Kidney glomerular epithelial cell (primary cell): ENCODE results near the gene CLDN5.
"Not testable (repeated sequence)": the region's sequence is repeated elsewhere in the genome, so short reads cannot be mapped to it uniquely, and the experiment has no call there.

Source experiments
- DNase-seq: peaks from one replicate; lab custom pipeline; 2025; lab: John Stamatoyannopoulos, UW

The CLDN5 gene

DNA sequence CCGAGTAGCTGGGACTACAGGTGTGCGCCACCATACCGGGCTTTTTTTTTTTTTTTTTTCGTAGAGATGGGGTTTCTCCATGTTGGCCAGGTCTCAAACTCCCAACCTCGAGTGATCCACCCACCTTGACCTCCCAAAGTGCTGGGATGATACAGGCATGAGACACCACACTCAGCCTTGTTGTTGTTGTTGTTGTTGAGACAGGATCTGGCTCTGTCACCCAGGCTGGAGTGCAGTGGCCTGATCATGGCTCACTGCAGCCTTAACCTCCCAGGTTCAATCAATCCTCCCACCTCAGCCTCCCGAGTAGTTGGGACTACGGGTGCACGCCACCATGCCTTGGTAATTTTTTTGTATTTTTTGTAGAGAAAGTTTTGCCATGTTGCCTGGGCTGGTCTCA, 23.4 kb upstream of the CLDN5 start:
- no peak for DNase-seq

DNA sequence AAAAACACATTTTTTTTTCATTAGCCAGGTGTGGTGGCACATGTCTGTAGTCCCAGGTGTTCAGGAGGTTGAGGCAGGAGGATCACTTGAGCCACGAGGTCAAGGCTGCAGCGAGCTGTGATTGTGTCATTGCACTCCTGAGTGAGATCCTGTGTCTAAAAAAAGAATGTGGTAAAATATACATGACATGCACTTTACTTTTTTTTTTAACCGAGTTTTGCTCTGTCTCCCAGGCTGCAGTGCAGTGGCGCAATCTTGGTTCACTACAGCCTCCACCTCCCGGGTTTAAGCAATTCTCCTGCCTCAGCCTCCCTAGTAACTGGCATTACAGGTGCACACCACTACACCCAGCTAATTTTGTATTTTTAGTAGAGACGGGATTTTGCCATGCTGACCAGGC, 22.5 kb upstream of the CLDN5 start:
- no peak for DNase-seq

DNA sequence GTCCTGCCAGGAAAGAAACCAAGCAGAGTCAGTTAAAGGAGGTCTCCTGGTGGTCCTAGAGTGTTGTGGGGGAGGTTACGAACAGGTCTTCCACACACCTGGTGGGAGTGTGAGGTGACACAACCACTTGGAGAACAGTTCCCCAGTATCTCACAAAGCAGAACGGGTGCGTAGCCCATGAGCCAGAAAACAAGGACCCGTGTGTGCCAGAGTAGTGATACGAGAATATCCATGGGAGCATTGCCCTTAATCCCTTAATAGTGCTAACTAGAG, 21.7 kb upstream of the CLDN5 start:
- no peak for DNase-seq

DNA sequence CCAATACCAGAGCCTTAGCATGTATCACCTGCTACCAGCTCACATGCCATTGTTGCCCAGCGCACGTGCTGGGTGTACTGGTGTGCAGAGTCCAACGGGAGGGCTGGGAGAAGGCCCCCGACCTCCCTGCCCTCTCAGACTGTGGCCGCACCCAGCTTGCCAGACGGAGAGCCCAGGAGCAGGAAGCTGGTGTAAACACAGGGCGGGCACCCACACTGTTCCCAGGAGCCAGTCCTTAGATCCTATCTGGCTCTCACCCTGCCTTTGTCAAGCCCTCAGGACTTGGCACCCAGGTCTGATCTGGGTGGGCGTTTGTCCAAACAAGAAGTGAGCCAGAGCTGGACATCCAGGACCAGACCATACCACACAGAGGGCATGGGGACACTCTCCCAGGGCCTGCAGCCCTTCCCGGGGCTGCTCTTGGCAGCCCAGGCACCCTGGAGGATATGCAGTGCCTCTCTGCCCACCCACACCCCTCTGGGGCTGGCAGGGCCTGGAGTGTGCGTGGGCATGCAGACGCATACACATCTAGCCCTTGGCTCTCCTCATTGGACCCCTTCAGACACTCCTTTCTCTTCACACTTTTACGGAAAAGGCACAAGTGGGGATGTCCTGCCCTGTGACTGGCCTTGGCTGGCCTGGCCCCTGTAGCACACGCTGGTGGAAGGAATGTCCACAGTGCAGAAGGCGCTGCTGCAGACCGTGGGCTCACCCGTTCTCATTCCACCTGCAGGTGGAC, 19.9 kb upstream of the CLDN5 start:
- DNase-seq: no peak

DNA sequence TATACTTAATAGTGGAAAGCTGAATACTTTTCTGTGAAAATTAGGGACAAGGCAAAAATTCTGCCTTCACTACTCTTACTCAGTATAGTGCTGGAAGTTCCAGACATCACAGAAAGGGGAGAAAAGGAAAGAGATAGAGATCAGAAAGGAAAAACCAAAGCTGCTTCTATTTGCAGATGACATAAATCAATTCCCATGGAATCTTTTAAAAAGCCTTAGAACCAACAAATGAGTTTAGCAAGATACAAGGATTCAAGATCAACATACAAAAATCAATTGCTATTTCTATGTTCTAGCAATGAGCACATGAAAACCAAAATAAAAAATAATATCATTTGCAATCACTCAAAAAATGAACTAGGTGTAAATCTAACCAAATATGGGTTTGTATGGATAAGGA, 16.2 kb upstream of the CLDN5 start:
- no peak for DNase-seq

DNA sequence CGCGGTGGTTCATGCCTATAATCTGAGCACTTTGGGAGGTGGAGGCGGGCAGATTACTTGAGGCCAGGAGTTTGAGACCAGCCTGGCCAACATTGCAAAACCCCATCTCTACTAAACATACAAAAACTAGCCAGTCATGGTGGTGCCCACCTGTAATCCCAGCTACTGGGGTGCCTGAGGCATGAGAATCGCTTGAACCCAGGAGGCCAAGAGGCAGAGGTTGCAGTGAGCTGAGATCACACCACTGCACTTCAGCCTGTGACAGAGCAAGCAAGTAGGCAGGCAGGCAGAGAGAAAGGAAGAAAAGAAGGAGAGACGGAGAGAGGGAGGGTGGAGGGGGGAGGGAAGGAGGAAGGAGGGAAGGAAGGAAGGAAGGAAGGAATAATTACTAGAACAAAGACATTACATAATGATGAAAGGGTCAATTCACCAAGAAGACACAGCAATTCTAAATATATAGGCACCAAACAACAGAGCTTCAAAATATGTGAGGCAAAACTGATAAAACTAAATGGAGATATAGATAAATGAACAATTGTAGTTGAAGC, 13.8 kb upstream of the CLDN5 start:
- no peak for DNase-seq

DNA sequence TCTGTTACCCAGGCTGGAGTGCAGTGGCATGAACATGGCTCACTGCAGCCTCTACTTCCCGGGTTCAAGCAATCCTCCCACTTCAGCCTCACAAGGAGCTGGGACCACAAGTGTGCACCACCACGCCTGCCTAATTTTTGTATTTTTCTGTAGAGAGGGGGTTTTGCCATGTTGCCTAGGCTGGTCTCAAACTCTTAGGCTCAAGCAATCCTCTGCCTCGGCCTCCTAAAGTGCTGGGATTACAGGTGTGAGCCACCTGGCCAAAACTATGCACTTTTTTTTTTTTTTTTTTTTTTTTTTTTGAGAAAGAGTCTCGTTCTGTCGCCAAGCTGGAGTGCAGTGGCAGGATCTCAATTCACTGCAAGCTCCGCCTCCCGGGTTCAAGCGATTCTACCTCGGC, 12.4 kb upstream of the CLDN5 start:
- no peak for DNase-seq

DNA sequence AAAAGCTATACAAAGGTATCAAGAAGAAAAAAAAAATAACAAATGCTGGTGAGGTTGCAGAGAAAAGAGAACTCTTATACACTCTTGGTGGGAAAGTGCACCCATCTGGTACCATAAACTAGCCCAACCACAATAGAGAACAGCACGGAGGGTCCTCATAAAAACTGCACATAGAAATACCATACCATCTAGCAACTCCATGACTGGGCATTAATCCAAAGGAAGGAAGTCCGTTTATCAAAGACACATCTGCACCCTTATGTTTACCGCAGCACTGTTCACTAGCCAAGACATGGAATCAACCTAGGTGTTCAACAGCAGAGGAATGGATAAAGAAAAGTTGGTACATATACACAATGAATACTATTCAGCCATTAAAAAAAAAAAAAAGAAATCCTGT, 10.8 kb upstream of the CLDN5 start:
- DNase-seq: no peak

DNA sequence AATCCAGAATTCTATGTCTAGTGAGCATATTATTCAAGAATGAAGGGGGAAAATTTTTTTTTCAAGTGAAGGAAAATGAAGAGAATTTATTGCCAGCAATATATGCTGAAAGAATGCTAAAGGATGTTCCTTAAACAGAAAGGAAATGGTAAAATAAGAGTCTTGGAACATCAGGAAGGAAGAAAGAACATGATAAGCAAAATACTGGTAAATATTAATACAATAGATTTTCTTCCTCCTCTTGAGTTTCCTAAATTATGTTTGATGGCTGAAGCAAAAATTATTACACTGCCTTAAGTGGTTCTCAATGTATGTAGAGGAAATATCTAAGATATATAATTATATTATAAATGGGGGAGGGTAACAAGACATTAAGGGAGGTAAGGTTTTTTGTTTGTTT, 9.6 kb upstream of the CLDN5 start:
- DNase-seq: no peak

DNA sequence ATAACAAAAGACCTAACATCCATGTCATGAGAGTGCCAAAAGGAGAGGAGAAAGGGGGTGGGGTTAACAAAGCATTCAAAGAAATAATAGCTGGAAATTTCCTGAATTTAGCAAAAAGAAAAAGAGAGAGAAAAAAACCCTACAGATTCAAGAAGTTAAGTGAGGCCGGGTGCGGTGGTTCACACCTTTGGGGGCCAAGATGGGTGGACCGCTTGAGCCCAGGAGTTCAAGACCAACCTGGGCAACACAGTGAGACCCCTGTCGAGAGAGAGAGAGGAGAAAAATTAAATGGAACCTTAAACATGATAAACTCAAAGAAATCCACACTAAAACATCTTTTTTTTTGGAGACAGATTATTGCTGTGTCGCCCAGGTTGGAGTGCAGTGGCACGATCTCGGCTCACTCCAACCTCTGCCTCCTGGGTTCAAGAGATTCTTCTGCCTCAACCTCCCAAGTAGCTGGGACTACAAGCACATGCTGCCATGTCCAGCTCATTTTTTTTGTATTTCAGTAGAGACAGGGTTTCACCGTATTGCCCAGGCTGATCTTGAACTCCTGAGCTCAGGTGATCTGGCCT, 8.9 kb upstream of the CLDN5 start:
- DNase-seq: no peak

DNA sequence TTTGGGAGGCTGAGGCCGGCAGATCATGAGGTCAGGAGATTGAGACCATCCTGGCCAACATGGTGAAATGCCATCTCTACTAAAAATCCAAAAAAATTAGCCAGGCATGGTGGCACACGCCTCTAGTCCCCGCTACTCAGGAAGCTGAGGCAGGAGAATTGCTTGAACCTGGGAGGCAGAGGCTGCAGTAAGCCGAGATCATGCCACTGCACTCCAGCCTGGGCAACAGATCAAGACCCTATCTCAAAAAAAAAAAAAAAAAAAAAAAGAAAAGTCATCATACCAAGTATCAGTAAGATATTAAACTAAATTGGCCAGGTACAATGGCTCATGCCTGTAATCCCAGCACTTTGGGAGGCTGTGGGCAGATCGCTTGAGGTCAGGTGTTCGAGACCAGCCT, 7.1 kb upstream of the CLDN5 start:
- not testable (repeated sequence) for DNase-seq

DNA sequence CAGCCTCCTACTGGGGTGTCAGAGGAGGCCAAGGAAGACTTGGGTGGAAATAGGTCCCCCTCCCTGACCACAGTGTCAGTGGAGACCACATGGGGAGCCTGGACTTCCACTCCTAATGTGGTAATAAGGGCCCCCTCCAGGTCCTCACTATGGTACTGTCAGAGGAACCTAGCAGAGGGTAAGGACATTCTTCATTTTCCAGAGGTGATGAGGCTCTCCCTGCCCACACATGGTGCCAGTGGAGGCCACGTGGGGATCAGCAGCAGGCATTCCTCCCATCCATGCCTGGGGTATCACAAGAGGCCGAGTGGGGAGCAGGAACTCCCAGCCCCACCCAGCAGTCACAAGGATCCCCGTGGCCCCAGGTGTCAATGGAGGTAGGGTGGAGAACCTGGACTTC, 6.5 kb upstream of the CLDN5 start:
- no peak for DNase-seq

DNA sequence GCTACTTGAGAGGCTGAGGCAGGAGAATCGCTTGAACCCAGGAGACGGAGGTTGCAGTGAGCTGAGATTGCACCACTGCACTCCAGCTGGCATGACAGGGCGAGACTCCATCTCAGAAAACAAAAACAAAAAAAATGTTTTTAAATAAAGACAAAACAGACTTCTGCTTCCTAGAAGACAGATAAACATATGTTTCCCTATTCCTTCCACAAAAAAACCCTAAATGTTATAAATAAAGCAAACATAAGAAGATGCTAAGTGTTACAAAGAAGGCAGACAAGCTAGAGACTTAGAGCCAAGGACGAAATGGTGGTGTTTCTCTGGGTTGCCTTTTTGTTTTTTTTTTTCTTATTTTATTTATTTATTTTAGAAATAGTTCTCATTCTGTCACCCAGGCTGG, 5.6 kb upstream of the CLDN5 start:
- no peak for DNase-seq

DNA sequence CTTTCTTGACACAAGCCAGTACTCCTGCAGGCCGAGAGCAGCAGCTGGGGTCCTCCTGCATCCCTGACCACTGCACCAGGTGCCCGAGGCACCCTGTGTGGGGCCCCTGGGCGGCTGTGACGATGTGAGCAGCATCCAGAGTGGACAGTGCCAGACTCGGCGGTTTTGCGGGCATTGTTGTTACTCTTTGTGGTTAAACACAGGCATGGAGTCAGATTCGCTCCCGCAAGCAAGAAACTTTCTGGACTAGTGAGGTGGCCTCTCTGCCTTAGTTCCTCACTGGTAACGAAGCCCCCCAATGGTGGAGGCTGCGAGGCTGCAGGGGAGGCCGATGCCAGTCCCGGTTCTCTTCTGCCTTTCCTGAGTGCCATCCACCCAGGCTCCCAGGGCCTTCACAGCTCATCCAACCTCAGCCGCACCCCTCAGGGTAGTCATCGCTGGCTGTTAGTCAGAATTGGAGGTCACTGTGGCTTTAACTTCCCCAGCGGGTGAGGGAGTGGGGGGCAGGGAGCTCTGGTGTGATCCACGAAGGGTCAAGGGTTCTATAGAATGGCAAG, 3.7 kb upstream of the CLDN5 start:
- DNase-seq: no peak

DNA sequence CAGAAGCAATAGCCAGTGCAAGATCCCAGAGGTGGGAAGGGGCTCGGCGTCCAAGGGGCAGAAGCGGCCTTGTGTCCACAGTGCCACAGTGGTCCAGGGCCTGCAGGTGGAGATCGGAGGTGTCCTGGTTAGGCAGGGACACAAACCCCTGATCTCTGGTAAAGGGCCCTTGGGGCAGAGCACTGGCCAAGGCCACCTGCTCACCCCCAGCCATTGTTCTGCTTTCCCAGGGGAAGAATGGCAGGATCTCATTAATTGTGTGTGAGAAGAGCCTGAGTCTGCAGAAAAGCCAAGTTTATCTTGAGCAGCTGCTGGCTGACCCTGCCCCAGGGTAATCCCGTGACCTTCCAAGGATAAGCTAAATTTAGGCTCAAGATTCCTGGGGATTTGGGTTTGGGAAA, 3.1 kb upstream of the CLDN5 start:
- DNase-seq: no peak

DNA sequence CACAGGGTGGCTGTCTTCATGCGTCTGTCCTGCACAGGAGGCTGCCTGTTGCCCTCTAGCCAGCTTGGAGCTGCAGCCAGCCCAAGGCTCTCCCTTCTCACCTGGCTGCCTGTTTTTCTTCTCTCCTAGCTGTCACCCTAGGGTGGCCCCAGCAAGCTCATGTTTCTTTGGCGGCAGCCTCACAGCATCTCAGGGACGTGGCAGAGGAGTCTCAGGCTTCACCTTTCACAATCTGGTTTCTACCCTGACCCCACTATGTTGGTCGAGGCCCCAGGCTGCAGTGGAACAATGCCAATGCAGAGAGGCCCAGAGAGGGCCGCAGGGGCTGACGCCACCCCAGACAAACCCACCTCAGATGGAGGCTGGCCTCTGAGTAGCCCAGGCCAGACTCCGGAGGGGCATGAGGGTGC, 2.5 kb upstream of the CLDN5 start:
- DNase-seq: no peak

DNA sequence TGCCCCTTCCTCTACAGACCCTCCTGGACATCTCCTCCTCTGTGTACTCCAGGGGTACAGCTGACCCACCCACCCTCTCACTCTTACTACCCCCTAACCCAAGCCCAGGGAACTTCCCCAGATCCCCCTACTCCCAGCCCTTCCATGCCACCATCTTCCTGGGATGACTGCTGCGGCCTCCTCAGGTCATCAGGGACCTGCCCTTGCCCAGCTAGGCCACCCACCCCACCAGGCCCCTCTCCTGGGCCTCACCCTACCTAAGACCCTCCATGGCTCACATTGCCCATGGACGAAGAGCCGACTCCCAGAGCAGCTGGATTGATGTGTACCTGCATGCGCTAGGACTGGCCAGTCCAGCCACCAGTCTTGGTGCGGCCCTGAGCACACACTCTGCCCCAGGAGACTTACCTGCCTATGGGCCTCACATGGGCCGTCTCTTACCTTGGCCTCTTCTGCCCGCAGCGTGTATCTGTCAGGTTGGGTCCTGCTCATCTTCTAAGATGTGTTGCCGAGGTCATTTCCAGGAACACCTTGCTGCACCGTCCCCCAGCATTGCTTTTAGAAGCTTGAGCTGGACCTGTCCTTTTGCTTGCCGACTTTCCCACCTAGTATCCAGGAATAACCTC, 2.0 kb upstream of the CLDN5 start:
- DNase-seq: no peak

DNA sequence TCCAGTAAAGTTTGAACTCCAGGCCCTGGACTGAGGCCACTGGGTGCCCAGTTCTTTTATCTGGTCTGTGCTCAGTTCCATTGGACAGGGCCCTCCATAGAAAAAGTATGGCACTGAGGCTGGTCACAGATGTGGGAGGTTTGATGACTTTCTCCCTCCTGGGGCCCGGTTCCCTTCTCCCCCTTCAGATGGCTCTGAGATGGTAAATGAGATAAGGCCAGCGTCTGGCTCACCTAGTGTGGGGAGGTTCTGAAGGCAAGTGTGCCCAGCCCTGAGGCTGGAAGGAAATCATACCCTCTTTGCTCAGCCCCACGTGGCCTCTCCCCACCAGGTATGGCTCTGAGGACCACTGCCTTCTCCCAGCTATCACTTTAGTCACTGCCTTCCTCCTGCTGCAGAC, 1.5 kb upstream of the CLDN5 start:
- no peak for DNase-seq

DNA sequence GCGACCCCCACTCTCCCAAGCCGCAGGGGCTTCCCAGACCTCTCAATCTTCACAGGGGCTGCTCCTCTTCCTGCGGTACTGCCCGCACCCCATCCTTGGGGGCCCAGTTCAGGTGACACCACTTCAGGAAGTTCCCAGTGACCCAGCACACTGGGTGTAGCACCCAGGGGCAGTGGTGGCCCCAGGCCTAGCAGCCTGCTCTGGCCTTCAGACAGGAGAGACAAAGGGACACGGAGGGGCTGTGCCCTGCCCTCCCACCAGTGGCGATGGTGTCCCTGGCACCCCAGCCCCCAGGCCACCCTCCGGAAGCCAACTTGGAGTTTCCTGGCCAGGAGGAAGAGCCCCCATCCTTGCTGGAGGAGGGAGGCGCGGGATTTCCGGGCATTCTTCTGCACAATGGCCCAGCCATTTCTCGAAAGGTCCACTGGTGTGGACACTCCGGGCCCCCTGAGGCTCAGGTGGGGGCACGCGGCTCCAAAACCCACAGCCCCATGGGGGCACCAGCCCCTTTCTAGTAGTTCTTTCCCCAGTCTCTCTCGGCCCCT, 978 bp upstream of the CLDN5 start:
- no peak for DNase-seq

DNA sequence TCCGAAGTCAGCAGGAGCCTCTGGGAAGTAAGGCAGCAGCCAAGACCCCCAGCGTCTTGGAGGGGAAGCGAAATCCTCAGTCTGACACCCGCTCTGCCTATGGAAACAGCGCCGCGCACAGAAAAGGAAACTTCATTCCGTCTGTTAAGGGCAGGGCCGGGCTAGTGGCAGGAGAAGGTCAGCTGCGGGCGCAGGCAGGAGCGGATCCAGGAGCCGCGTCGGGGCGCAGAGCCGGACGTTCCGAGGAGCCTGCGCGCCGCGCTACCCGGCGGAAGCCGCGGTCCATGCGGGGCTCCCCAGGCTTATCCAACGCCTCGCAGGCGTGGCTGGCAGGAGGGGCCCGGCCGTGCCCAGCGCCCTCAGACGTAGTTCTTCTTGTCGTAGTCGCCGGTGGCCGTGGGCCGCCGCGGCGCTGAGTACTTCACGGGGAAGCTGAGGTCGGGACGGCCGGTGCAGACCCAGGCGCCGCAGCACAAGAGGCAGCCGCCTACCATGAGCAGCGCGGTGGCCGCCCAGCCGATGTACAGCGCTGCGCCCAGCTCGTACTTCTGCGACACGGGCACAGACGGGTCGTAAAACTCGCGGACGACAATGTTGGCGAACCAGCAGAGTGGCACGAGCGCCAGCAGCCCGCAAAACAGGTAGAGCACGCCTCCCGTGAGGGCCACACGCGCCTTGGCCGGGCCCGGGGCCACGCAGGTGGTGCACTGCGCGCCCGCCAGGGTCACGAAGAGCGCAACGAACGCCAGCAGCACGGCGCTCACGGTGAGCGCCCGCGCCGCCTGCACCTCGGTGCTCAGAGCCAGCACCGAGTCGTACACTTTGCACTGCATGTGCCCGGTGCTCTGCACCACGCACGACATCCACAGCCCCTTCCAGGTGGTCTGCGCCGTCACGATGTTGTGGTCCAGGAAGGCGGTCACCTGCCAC, 705 bp downstream of the CLDN5 start:
- DNase-seq: no peak

DNA sequence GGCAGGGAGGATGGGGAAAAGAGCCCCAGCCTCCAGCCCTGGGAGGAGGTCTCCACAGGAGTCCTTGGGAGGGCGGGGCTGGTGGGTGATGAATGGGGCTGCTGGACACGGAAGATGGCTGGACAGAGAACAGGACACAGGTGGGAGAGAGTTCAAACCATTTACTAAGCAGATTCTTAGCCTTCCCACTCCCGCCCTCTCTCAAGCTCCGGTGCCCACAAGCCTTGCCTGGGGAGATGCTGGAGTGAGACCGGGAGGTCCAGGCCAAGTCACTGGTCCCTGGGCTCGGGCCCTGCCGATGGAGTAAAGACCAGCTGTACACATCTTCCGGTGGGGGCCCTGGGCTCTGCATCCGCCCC, 1.4 kb downstream of the CLDN5 start:
- no peak for DNase-seq
